A549 (cell line): ENCODE measurements around the gene IL17F.

Source experiments
- CTCF ChIP-seq: fragments of >200 bp; sonication (Bioruptor Twin); formaldehyde crosslinking; IDR thresholded peaks from 3 replicates; pipeline ENCODE4 v1.5.1; 2016
- ESRRA ChIP-seq: fragments of 150-350 bp; IDR thresholded peaks from 2 replicates; pipeline ENCODE4 v1.6.1; 2014; ENCODE audit warnings: mild to moderate bottlenecking, low read length, borderline replicate concordance
- HOXB13 ChIP-seq: fragments of 250-450 bp; sonication (Bioruptor Pico); IDR thresholded peaks from 2 replicates; pipeline ENCODE4 v1.5.0; 2020; ENCODE audit warnings: low read depth, mild to moderate bottlenecking, moderate library complexity
- JUN ChIP-seq, 2 experiments: fragments of >200 bp; sonication (Bioruptor Twin); formaldehyde crosslinking; IDR thresholded peaks; 2 replicates in 1 of 2; 3 replicates in 1 of 2; pipeline ENCODE4 v1.6.1; 2016 to 2017
- POLR2A ChIP-seq: IDR thresholded peaks from 2 replicates; pipeline ENCODE4 v1.6.1; 2012; ENCODE audit warnings: mild to moderate bottlenecking, low read length
- USF2 ChIP-seq: fragments of 450-650 bp; IDR thresholded peaks from 2 replicates; pipeline ENCODE4 v1.6.1; 2014; ENCODE audit warnings: antibody characterized with exemption

GRCh38 chr6:52233005-52233404 is 11.3 kb downstream of the IL17F start:
- TF ChIP-seq JUN (IDR thresholded peaks at IDR 0.05) = no peak
- no peak for TF ChIP-seq POLR2A
- no peak for TF ChIP-seq HOXB13
- no peak for TF ChIP-seq ESRRA
- no peak for TF ChIP-seq USF2
- TF ChIP-seq CTCF = no peak
